ENCODE measurements around the gene CRIP3. TPM values are rescaled to one million over a fixed set of nuclear protein-coding genes. Genes with fewer than 3 reads are reported as not detected.

The CRIP3 gene
- total RNA-seq, 1 donor from 2014 or later: not detected

GRCh38 chr6:43257367-43258145 lies 51.1 kb downstream of the CRIP3 start:
- Histone ChIP-seq H3K4me2 (ENCODE audit: low read length) (no peak overlapping the region), H3K79me2 (ENCODE audit: insufficient read depth, low read length) (no peaks in the 10 kb centered on the region), H3K4me1 (ENCODE audit: insufficient read depth, low read length) (no peaks in the 10 kb centered on the region), H3K9ac (ENCODE audit: low read length) (no peak overlapping the region), H2AFZ (ENCODE audit: low read depth, low read length) (no peak overlapping the region), H3K4me3 (ENCODE audit: insufficient read depth, low read depth, low read length) (no peak overlapping the region), H3K36me3 (ENCODE audit: insufficient read depth, low read length) (no peaks in the 10 kb centered on the region), H3K9me3 (ENCODE audit: insufficient read depth, low read depth, low read length) (no peaks in the 10 kb centered on the region), H3K27me3 (ENCODE audit: insufficient read depth, low read length) (peaks cover 3% of the 10 kb centered on the region), H3K27ac (ENCODE audit: low read depth, low read length) (no peak overlapping the region), H4K20me1 (ENCODE audit: insufficient read depth, low read length) (no peaks in the 10 kb centered on the region)
- Mint-ChIP-seq H3K27me3 (ENCODE audit: low read depth, unreplicated experiment) (peaks cover 49% of the 10 kb centered on the region), H3K27ac (ENCODE audit: unreplicated experiment) (no peak overlapping the region), H3K9me3 (ENCODE audit: unreplicated experiment) (peaks cover 3% of the 10 kb centered on the region), H3K36me3 (ENCODE audit: low read depth, unreplicated experiment) (no peaks in the 10 kb centered on the region), H3K4me1 (ENCODE audit: low read depth, unreplicated experiment) (peaks cover 1% of the 10 kb centered on the region), H3K4me3 (ENCODE audit: unreplicated experiment) (no peak overlapping the region)
- no peak for TF ChIP-seq CTCF (IDR thresholded peaks at IDR 0.05; ENCODE audit: insufficient read depth, low read depth, low read length)
- TF ChIP-seq EZH2 (IDR thresholded peaks at IDR 0.05; ENCODE audit: insufficient read depth, low read length): no peak
- DNase-seq (ENCODE audit: low read depth) (no peak), FAIRE-seq (no peak)

GRCh38 chr6:43256670-43257366 lies 51.8 kb downstream of the CRIP3 start:
- H3K4me3 Mint-ChIP-seq (ENCODE audit: unreplicated experiment): no peak overlapping the region
- peaks cover 2% of the 10 kb centered on the region for H3K9me3 Mint-ChIP-seq (ENCODE audit: unreplicated experiment)
- Histone ChIP-seq H3K27me3 (ENCODE audit: insufficient read depth, low read length) (peaks cover 5% of the 10 kb centered on the region), H3K4me3 (ENCODE audit: insufficient read depth, low read depth, low read length) (no peak overlapping the region), H4K20me1 (ENCODE audit: insufficient read depth, low read length) (no peaks in the 10 kb centered on the region), H3K4me1 (ENCODE audit: insufficient read depth, low read length) (no peaks in the 10 kb centered on the region), H3K79me2 (ENCODE audit: insufficient read depth, low read length) (no peaks in the 10 kb centered on the region), H3K27ac (ENCODE audit: low read depth, low read length) (no peak overlapping the region), H2AFZ (ENCODE audit: low read depth, low read length) (no peak overlapping the region), H3K4me2 (ENCODE audit: low read length) (no peak overlapping the region), H3K36me3 (ENCODE audit: insufficient read depth, low read length) (no peaks in the 10 kb centered on the region), H3K9ac (ENCODE audit: low read length) (no peak overlapping the region), H3K9me3 (ENCODE audit: insufficient read depth, low read depth, low read length) (no peaks in the 10 kb centered on the region)
- no peak overlapping the region for H3K27ac Mint-ChIP-seq (ENCODE audit: unreplicated experiment)
- no peak for FAIRE-seq
- no peak for TF ChIP-seq CTCF (IDR thresholded peaks at IDR 0.05; ENCODE audit: insufficient read depth, low read depth, low read length)
- no peak for TF ChIP-seq EZH2 (IDR thresholded peaks at IDR 0.05; ENCODE audit: insufficient read depth, low read length)
- no peaks in the 10 kb centered on the region for H3K36me3 Mint-ChIP-seq (ENCODE audit: low read depth, unreplicated experiment)
- no peaks in the 10 kb centered on the region for H3K4me1 Mint-ChIP-seq (ENCODE audit: low read depth, unreplicated experiment)
- H3K27me3 Mint-ChIP-seq (ENCODE audit: low read depth, unreplicated experiment): peaks cover 48% of the 10 kb centered on the region
- DNase-seq (ENCODE audit: low read depth): no peak

Other genes with a start within 250 kb of the CRIP3 start
- 47.4 and 59.7 TPM in 2 replicates for gene MRPL2, start 249.4 kb downstream of the CRIP3 start, total RNA-seq
- gene KLC4, start 249.2 kb downstream of the CRIP3 start, total RNA-seq: 34.1 and 35.4 TPM in 2 replicates
- 506 and 728 TPM in 2 replicates for gene PTK7, start 232.5 kb downstream of the CRIP3 start, total RNA-seq
- gene SRF, start 137.6 kb downstream of the CRIP3 start, total RNA-seq: 53.5 and 54.9 TPM in 2 replicates
- gene CUL9, start 126.6 kb downstream of the CRIP3 start, total RNA-seq: 11.1 TPM in 2 replicates
- gene DNPH1, start 79.3 kb downstream of the CRIP3 start, total RNA-seq: 15.1 and 17.6 TPM in 2 replicates
- gene TTBK1, start 65.3 kb downstream of the CRIP3 start, total RNA-seq: 0.14 TPM in 1 of 2 replicates, not detected in the other
- gene SLC22A7, start 10.6 kb downstream of the CRIP3 start, total RNA-seq: not detected in 2 replicates
- gene ZNF318, start 60.8 kb upstream of the CRIP3 start, total RNA-seq: 9.8 and 10.9 TPM in 2 replicates
- 37.2 and 40.8 TPM in 2 replicates for gene ABCC10, start 118.7 kb upstream of the CRIP3 start, total RNA-seq
- gene DLK2, start 146.7 kb upstream of the CRIP3 start, total RNA-seq: 0.41 and 0.68 TPM in 2 replicates
- gene TJAP1, start 168.7 kb upstream of the CRIP3 start, total RNA-seq: 26.6 and 28.3 TPM in 2 replicates
- 0.30 and 0.31 TPM in 2 replicates for gene LRRC73, start 201.5 kb upstream of the CRIP3 start, total RNA-seq
- 132 and 141 TPM in 2 replicates for gene YIPF3, start 208.1 kb upstream of the CRIP3 start, total RNA-seq
- 41.8 and 46.2 TPM in 2 replicates for gene POLR1C, start 208.3 kb upstream of the CRIP3 start, total RNA-seq

Data from astrocyte (in vitro differentiated cells and primary cell).